CD4-positive, alpha-beta T cell treated with Interleukin-6 at 100 ng/mL for 8 hours (primary cell): ENCODE data around the gene STRA6.

Experiments used
- DNase-seq: peaks from one replicate; pipeline ENCODE4 v3.0.0-alpha.2; 2020; ENCODE audit warnings: mixed read lengths, low spot score

The STRA6 gene

DNA sequence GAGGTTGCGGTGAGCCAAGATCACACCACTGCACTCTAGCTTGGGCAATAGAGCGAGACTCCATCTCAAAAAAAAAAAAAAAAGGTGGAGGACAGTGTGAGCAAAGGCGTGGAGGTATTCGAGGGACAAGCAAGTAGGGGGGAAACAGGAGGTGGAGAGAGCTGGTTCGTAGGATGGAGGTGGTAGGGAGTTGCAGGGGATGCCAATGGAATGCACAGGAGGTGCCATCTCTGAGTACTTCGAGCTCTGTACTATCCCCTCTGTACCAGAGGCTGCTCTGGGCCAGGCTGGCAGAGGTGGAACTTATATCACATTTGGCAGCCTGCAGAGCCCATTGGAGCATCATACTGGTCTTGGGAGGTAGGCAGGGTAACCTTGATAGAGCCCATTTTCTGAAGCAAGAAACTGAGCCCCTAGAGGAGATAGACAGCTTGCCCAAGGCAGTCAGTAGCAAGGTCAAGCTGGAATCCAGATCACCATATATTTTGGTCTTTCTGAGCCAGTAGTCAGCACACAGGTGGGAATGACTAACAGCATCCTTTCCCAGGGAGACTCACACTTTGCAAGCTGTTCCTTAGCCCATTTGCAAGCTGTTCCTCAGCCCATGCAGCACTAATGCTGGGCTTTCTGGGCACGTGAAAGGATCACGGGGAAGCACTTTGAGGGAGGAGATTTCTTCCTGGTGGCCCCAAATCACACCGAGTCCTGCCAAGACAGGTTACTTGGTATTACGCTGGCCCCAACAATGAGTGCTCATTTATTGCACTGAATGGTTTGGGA, 24.4 kb upstream of the STRA6 start:
- DNase-seq = no peak

DNA sequence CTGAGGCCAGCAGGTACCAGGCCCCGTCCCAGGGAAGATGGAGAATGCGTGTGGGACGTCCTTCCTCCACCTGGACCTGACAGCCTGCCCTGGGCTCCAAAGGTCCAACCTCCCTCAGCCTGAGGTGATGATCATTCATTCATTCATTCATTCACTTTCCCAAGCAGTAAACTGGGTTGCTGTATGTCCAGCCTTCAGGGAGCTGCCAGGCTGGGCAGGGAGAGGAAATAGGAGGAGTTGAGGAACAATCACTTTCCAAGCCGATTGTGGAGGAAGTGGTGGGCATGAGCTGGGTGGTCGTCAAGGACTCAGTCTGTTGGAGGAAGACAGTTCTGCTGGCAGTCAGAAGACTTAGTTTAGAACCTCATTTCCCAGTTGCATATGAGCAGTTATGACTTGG, 23.3 kb upstream of the STRA6 start:
- DNase-seq = no peak

GRCh38 chr15:74222240-74223119, 19.9 kb upstream of the STRA6 start:
- DNase-seq = no peak

DNA sequence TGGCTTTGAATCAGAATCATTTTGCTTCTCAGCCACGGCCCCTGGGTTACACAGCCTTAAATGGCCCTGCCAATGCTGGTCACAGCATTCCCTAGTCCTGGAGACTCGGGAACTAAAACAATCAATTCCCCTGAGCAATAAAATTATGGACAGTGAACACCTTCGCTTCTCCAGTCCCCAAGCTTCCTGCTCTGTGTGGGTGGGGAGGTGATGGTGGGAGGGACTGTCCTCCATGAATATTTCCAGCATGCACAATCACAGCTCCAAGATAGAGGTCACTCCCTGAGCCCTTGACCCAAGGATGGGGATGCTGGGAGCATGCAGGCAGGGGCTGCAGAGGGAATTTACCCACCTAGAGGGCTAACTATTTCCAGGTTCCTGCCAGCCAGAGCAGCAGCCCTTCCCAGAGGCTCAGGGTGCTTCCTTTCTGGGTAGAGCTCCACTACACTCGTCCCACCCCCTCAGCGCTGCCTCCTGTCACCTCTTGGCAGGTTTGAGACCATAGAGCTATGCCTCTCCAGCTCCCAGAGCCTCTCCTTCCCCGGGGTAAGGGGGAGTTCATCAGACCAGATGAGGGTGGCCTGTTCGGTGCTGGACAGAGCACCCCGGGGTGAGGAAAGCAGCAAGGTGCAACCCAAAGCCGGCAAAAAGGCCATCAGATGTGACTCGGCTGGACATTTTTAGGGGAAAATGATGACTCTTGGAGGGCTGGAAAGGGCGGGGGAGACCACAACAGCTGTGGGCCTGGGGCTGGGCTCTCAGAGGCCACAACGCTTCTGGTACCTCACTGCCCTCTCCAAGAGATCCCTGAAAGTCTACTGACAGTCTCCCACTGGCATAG, 19.0 kb upstream of the STRA6 start:
- DNase-seq = no peak

- DNase-seq = no peak
Observed at GRCh38 chr15:74220475-74221248, 18.1 kb upstream of the STRA6 start.

GRCh38 chr15:74217907-74218885, 15.6 kb upstream of the STRA6 start:
- no peak for DNase-seq

DNA sequence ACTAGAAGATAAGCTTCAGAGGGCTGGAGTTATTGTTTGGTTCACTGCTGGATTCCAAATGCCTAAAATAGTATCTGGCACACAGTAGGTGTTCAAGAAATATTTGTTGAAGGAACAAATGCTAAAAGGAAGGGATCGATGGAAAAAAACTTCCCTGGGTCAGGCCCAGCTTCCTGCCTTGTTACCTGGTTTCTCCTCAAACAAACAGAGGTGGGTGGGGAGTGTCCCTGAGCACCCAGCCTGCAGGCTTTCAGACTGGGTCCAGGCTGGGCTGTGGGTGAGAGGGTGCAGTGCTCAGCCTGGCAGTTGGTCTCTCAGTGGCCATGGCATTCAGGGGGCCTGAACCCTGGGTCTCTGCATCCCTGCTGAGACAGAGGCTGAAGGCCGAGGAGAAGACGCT, 14.4 kb upstream of the STRA6 start:
- no peak for DNase-seq

- no peak for DNase-seq
Observed at GRCh38 chr15:74215958-74216357, 13.4 kb upstream of the STRA6 start.

GRCh38 chr15:74214324-74215021, 11.9 kb upstream of the STRA6 start:
- DNase-seq = no peak

GRCh38 chr15:74213858-74214284, 11.3 kb upstream of the STRA6 start:
- DNase-seq = no peak

GRCh38 chr15:74212494-74212893, 9.9 kb upstream of the STRA6 start:
- no peak for DNase-seq

DNA sequence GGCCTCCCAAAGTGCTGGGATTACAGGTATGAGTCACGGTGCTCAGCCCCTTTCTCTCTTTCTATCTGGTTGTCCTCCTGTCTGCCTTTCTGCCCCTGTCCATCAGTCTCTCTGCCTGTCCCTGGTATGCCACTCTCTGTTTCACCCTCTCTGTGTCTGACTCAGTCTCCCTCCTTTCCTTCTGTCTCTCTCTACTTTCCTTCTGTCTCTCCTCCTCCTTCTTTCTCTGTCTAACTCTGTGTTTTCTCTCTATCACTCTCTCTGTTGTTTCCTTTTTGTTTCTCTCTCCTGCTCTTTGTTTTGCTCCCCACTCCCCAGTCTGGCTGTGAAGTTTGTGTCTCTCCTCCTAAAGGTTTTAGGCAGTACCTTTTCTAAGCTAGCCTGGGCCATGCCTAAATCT, 9.1 kb upstream of the STRA6 start:
- DNase-seq = no peak

- DNase-seq = no peak
Observed at GRCh38 chr15:74210729-74211128, 8.1 kb upstream of the STRA6 start.

GRCh38 chr15:74209997-74210671, 7.5 kb upstream of the STRA6 start:
- DNase-seq = no peak

DNA sequence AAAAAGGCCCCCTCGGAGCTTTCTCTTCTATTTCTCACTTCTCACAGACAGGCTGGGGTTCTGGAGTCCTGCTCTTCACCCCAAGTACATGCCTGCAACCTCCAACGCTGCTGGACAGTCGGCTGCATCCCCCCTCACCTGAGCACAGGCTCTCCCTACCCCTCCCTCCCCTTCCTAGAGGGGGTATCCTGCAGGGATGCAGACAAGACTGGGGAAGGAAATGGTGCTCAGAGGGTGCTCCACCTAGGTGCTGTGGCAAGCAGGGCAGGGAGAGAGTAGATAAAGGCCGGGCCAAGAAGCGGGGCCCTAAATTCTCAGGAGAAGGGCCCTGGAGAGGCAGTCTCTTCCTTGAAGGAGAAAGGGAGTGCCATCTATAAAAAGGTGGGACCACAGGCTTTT, 7.0 kb upstream of the STRA6 start:
- DNase-seq = no peak

DNA sequence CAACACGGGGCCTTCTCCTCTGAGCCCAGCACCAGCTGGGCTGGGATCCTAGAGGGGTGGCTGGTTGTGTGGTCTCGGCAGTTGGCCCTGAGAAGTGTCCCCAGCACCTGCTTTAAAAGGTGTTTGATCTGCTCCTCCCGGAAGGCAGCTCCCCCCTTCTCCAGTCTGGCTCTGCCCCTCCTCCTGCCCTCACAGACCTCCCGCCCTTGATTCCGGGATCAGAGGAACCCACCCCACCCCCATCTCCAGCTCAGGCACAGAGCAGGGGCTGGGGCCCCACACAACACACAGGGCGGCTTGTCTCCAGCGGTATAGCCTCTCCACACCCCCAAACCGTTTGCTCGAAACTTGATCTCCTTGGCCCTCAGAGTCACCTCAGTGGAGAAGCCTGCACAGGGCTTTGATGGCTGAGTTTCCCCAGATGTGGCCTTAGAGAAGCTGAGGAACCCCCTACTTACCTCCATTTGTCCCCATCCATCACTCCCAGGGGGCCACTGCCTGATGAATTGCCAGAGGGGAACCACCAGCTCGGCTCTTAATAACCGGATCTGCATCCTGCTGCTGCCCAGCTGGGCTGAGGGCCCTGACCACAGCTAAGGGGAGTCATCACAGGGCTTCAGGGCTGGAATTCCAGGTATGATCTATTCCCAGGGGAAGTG, 6.4 kb upstream of the STRA6 start:
- DNase-seq = no peak

DNA sequence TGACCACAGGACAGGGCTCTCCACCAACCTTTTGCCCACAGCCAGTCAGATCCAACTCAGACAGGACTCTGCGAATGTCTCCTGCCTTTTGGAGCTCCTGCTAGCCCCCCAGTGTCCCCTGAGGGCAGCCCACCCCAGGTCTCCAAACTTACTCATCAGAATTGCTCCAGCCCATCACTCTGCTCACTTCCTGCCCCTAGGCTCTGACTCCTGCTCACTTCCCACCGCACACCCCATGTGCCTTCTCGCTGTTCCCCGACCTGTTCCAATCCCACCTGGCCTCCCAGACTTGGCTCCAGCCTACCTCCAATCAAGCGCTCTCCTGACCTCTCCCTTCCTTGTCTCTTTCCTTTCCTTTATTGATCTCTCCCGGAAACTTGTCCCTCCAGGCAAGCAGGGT, 5.9 kb upstream of the STRA6 start:
- DNase-seq = no peak

DNA sequence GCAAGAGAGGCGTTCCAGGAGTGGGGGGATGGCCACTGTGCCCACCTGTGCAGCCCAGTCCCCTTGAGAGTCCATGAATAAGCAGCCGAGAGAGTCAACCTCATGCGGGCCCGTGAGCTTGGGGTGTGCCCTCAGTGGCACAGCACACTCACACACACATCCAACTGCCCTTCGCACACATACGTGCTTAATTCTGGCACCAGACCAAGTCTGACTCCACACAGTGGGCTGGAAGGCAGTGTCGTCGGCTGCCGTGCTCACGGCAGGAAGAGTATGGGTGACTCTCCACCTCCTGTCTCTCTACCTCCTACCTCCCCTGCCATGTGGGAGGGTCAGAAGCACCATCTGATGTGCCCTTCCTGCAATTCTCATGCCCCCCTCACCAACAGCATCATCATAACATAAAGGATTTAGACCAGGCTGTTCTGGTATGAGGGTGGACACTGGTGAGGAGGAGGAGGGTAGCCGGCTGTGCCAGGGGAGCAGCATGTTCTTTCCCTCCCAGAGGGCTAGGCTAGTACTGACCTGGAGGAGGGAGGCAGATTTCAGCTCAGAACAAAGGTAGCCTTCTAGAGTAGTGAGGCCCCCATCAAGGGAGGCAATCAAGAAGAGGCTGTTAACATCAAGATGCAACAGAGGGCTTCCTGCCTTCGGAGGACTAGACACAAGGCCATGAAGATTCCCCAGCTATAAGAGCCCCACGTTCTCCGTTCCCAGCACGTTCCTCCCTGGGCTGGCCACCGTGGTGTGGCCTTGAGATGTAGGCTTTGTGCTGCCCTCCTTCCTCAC, 5.3 kb upstream of the STRA6 start:
- no peak for DNase-seq
